DMS 273 (cell line): ENCODE results near the gene DSTN.

Source experiments
- DNase-seq: peaks from one replicate; lab custom pipeline; 2025; ENCODE audit not compliant: unreplicated experiment; lab: John Stamatoyannopoulos, UW

Gene DSTN

GRCh38 chr20:17579369-17580039 is 9.6 kb downstream of the DSTN start:
- no peak for DNase-seq

GRCh38 chr20:17580895-17581294 is 11.0 kb downstream of the DSTN start:
- no peak for DNase-seq

DNA sequence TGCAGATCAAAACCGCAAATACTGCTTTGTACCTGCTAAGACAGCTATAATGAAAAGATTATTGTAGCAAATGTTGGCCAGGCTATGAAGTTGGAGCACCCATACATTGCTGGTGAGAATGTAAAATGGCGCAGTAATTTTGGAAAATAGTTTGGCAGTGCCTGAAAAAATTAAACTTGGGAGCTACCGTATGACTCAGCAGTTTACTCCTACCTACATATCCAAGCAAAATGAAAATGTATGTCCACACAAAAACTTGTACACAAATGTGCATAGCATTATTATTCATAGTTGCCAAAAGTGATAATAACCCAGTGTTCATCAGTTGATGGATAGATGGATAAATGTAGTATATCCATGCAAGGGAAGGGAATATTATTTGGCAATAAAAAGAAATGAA is 13.3 kb downstream of the DSTN start:
- no peak for DNase-seq

GRCh38 chr20:17584689-17585088 is 14.8 kb downstream of the DSTN start:
- DNase-seq, result no peak

- DNase-seq, result no peak
These were observed 16.4 kb downstream of the DSTN start for GRCh38 chr20:17586250-17586649.

GRCh38 chr20:17587148-17587547 is 17.3 kb downstream of the DSTN start:
- no peak for DNase-seq

- no peak for DNase-seq
These were observed 17.9 kb downstream of the DSTN start for GRCh38 chr20:17587824-17588223.

DNA sequence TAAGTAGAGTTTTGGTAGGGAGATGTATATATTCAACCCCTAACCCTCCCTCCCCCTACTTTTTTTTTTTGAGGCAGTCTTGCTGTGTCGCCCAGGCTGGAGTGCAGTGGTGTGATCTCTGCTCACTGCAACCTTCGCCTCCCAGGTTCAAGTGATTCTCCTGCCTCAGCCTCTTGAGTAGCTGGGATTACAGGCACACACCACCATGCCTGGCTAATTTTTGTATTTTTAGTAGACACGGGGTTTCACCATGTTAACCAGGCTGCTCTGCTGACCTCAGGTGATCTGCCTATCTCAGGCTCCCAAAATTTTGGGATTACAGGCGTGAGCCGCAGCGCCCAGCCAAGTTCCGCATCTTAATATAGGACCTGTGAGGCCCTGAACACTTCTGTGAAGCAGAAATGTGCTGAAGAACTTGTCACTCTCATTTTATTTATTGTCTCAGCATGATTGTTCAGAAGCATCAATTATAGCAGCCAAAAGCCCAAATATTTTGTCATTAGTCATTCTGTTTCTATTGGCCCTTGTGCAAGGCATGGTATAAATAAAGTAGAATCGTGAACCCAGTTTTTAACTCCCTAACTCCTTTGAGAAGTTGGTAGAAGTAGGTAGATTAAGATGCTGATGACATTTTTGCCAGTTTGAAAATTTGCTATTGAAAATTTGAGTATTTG is 19.4 kb downstream of the DSTN start:
- no peak for DNase-seq

DNA sequence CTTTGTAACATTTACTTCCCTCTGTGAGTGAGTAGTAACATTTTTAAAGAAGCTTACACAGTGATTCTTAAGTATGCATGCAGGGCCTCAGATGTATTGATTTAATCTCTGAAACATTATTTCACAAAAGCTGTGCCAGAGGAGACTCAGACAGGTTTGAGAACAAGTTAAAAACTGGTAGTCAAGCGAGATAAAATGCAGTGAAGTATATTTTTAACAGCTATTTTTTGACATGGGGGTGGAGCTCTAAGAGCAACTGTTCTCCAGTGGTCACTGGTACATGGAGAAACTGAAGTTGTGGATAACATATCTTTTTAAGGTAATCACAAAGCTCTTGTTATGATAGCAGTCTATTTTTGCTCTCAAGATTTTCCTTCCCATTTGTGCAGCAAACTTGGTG is 20.4 kb downstream of the DSTN start:
- DNase-seq, result no peak

GRCh38 chr20:17593902-17594301 is 24.0 kb downstream of the DSTN start:
- no peak for DNase-seq

DNA sequence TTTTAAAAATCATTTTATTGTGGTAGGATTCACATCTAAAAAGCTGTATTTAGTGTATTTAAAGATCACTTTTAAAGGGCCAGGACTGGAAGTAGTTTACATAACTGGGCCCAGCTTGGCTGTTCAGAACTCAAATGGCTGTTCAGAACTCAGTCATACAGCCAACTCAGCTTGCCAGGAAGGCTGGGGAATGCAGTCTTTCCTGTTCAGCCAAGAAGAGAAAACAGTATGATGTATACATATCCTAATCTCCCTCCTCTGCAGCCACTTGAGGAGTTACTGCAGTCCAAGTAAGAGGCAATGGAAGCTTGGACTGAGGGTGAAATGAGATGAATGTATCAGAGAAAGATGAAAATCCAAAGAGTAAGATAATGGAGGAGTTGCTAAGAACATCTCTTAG is 24.6 kb downstream of the DSTN start:
- no peak for DNase-seq

DNA sequence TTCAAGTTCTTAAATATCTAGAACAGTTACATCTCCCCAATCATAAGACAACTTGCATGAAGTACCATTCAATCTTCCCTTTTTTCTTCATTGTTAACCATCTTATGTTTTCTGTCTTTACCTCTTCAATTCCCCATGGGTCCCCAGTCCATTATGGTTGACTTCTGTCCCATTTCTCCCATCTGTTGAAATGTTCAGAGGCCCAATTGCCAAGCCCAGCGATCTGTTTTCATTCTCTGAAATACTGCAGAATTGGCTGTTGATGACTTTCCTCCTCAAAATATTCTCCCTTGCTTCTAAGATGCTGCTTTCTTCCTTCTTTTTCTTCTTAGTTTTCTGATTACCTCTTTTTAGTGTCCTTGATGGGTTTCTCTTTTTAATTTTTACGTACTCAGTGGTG is 26.0 kb downstream of the DSTN start:
- DNase-seq, result peak; percentile 19

- DNase-seq, result no peak
These were observed 28.2 kb downstream of the DSTN start for GRCh38 chr20:17598013-17598550.

GRCh38 chr20:17601957-17602356 is 32.1 kb downstream of the DSTN start:
- DNase-seq, result no peak

- no peak for DNase-seq
These were observed 32.6 kb downstream of the DSTN start for GRCh38 chr20:17602493-17602892.

- DNase-seq, result no peak
These were observed 35.3 kb downstream of the DSTN start for GRCh38 chr20:17605131-17605660.

DNA sequence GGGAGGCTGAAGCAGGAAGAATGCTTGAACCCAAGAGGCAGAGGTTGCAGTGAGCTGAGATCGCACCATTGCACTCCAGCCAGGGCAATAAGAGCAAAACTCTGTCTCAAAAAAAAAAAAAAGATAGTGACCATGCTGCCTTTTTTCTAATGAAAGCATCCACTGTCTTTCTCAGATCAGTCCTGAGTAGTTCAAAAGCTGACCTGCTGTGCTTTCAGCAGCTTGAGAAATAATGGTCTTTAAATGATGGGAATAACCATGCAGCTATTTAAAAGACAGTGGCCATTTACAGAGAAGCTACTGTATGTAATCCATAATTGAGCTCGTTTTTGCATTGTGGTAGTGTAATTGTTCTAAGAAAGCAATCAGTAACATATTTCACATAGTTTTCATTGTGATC is 36.1 kb downstream of the DSTN start:
- DNase-seq, result no peak

DNA sequence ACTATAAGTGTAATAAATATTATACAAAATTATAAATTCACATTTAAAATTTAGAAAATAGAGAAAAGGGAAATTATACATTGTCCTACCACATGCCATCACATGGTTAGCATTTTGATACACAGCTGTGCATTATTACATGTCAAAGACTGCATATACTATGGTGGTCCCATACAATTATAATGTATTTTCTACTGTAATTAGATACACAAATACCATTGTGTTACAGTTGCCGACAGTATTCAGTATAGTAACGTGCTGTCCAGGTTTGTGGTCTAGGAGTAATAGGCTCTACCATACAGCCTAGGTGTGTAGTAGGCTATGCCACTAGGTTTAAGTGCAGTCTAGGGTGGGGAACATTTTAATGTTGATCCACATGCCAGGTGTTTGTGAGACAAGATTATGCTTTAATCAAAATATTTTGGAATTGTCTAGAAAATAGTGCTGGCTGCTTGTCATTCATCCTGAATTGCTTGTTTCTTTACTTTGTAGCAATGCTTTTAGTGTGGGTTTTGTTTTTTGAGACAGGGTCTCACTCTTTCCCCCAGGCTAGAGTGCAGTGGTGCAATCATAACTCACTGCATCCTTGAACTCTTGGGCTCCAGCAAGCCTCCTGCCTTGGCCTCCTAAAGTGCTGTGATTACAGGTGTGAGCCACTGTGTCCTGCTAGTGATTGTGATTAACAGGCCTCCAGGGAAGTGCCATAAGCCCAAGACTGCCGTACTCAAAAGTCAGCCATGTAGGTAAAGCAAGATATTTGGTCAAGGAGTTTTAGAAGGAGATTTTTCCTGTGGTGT is 39.0 kb downstream of the DSTN start:
- DNase-seq, result no peak

DNA sequence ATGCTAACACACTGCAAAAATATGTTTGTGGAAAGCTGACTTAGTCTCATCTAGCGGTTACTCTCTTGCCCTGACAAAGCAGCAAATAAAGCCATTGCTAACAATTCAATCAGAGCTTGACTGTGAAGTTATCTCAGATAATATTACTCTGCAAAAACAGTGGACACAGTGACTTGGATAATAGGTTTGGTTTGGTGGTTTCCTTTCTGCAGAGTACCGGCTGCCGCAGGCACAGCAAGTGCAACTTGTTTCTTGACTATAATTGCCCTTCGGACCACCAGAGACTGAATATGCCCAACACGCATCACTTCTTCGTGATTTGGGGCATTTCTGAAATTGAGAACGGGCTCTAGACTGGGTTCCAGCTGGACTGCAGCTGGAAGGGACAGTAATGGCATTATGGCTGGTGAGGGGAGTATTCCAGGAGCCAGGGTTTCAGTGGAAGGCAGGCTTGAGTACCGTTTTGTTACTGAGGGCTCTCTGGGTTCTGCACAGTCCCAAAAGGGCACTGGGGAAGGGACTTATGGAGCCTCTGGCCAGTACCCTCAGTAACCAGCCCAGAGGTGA is 40.0 kb downstream of the DSTN start:
- DNase-seq, result no peak

DNA sequence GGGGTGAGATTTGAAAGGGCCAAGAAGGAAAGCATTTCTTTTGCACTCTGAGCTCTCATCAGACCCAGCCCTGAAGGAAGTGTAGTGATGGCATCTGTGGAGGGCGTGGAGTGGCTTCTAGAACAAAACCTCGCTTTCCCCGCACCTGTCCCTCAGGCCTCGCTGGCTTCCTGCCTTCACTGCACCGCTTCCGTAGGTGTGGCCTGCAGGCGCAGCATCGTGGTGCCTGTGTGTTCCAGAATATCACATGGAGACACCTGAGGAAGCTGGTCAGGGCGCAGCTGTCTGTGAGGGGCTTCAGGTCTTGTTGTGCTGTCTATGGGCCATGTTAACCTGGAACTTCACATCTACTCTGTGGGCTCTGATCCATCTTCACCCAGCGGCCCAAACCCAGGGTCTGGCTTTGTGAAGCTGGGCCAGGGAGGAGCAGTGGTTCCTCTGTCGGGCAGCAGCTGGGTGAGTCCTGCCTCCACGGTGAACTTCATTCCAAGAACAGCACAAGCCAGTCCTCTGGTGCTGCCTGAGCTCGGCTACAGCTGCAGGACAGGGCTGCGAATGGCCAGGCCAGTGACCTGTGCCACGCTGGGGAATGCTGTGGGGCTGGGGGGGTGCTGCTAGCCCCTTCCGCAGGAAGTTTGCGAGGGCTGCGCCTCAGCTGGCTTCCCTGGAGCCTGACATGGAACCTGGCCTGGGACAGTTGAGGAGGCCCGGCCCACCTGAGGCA is 40.9 kb downstream of the DSTN start:
- DNase-seq, result no peak

GRCh38 chr20:17611290-17611539 is 41.3 kb downstream of the DSTN start:
- no peak for DNase-seq
